GM20431 (cell line): Measurements from ENCODE around the gene ERO1A.

Source experiments
- in situ Hi-C: fragments of 300-500 bp; cut with MseI, MboI; formaldehyde crosslinking; loops from one replicate; pipeline ENCODE4 v1.15.0; 2020; ENCODE audit warnings: low sequenced_read_pairs; ENCODE audit not compliant: unreplicated experiment

The ERO1A gene

GRCh38 chr14:52609445-52610044 is 85.8 kb downstream of the ERO1A start:
- in situ Hi-C loops: no loop called here

DNA sequence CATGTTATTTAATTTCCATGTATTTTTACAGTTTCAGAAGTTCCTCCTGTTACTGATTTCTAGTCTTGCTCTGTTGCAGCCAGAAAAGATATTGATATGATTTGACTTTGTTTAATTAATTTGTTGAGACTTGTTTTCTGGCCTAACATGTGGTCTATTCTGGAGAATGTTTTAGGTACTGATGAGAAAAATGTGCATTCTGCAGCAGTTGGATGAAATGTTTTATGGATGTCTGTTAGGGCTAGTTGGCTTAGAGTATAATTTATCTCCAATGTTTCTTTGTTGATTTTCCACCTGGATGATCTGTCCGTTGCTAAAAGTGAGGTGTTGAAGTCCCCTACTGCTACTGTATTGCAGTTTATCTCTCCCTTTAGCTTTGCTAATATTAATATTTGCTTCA is 88.3 kb downstream of the ERO1A start:
- in situ Hi-C loops: no loop called here

- in situ Hi-C loops: no loop called here
Measured at GRCh38 chr14:52602131-52602530, 93.2 kb downstream of the ERO1A start.

GRCh38 chr14:52599974-52600373 is 95.4 kb downstream of the ERO1A start:
- in situ Hi-C loops: no loop called here

- in situ Hi-C loops: no loop called here
Measured at GRCh38 chr14:52598568-52598967, 96.8 kb downstream of the ERO1A start.

- in situ Hi-C loops: no loop called here
Measured at GRCh38 chr14:52596861-52597260, 98.5 kb downstream of the ERO1A start.

GRCh38 chr14:52596320-52596719 is 99.0 kb downstream of the ERO1A start:
- in situ Hi-C loops: no loop called here

DNA sequence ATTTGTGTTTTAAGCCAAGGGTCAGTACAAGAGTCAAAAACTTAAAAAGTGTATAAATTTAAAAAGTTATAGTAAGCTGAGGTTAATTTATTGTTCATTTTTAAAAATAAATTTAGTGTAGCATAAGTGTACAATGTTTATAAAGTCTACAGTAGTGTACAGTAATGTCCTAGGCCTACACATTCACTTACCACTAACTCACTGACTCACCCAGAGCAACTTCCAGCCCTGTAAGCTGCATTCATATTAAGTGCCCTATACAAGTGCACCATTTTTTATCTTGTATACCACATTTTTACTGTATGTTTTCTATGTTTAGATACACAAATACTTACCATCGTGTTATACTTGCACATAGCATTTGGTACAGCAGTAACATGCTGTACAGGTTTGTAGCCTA is 105.0 kb downstream of the ERO1A start:
- in situ Hi-C loops: no loop called here
